Esophagus mucosa (tissue), 1 donor: Measurements from ENCODE around the gene B3GALT4. TPM values are rescaled to one million over a fixed set of nuclear protein-coding genes. Genes with fewer than 3 reads are reported as not detected.

Source experiments
- ATAC-seq: fragments of 200-7000 bp; cut with Tn5 transposase; one replicate; pipeline ENCODE4 v1.9.1; 2020
- total RNA-seq: library from RNA; stranded (reverse); gene quantifications from one replicate; pipeline ENCODE4 v1.2.4, GENCODE V29; 2023
- donor health status: DM: yes; HTN: yes; CAD: no.

The B3GALT4 gene
- total RNA-seq, 1 donor from 2014 or later: 16.9 TPM

GRCh38 chr6:33292996-33293682, 16.2 kb downstream of the B3GALT4 start:
- no peak for ATAC-seq

GRCh38 chr6:33294086-33294823, 17.3 kb downstream of the B3GALT4 start:
- no peak for ATAC-seq

- no peak for ATAC-seq
These were observed 18.9 kb downstream of the B3GALT4 start for GRCh38 chr6:33295621-33296369.

GRCh38 chr6:33296797-33297405, 20.0 kb downstream of the B3GALT4 start:
- no peak for ATAC-seq

- peak; percentile 58 for ATAC-seq
These were observed 20.6 kb downstream of the B3GALT4 start for GRCh38 chr6:33297406-33297955.

- ATAC-seq: peak; percentile 58
These were observed 21.2 kb downstream of the B3GALT4 start for GRCh38 chr6:33297956-33298772.

GRCh38 chr6:33298773-33299236, 21.9 kb downstream of the B3GALT4 start, which contains the start of gene RGL2:
TSS of gene RGL2 (minus strand) at chr6:33298942. CDS start at chr6:33298610, 332 bp downstream.
- peak; percentile 39 for ATAC-seq

- ATAC-seq: peak; percentile 65
These were observed 22.5 kb downstream of the B3GALT4 start for GRCh38 chr6:33299237-33299944.

- ATAC-seq: no peak
These were observed 25.0 kb downstream of the B3GALT4 start for GRCh38 chr6:33301877-33302276.

GRCh38 chr6:33304216-33304615, 27.3 kb downstream of the B3GALT4 start:
- ATAC-seq: no peak

GRCh38 chr6:33305052-33305451, 28.1 kb downstream of the B3GALT4 start:
- no peak for ATAC-seq

GRCh38 chr6:33306356-33306755, 29.4 kb downstream of the B3GALT4 start:
- ATAC-seq: no peak

GRCh38 chr6:33312361-33313104, 35.6 kb downstream of the B3GALT4 start:
- peak; percentile 63 for ATAC-seq

- ATAC-seq: peak; percentile 2
These were observed 36.3 kb downstream of the B3GALT4 start for GRCh38 chr6:33313105-33313708.

- ATAC-seq: peak; percentile 5
These were observed 37.0 kb downstream of the B3GALT4 start, which contains the start of gene TAPBP for GRCh38 chr6:33313709-33314514. TSS of gene TAPBP (minus strand) at chr6:33314078. CDS start at chr6:33314041, 37 bp downstream.

GRCh38 chr6:33314515-33314942, 37.6 kb downstream of the B3GALT4 start:
- peak; percentile 37 for ATAC-seq

- ATAC-seq: peak; percentile 29
These were observed 38.2 kb downstream of the B3GALT4 start for GRCh38 chr6:33314943-33315792.
